ENCODE measurements around the gene ERICH6.

- TF ChIP-seq POLR2A (IDR thresholded peaks at IDR 0.05), result no peak
- TF ChIP-seq EP300 (IDR thresholded peaks at IDR 0.05), result no peak
Measured at GRCh38 chr3:150609988-150610387, 93.7 kb downstream of the ERICH6 start.

All from stomach (tissue), 4 donors.